ENCODE results near the gene IL1B.

Gene IL1B

GRCh38 chr2:112782234-112782799 lies 54.3 kb downstream of the IL1B start:
- Histone ChIP-seq H3K36me3 (ENCODE audit: low read length) (no peaks in the 10 kb centered on the region), H3F3A (ENCODE audit: insufficient read depth) (no peaks in the 10 kb centered on the region), H3K4me2 (ENCODE audit: low read depth, low read length, poor library complexity, severe bottlenecking) (no peak overlapping the region), H3K9ac (ENCODE audit: low read length) (no peak overlapping the region), H3K9me2 (replicated peaks; ENCODE audit: insufficient read depth, low read length) (no peaks in the 10 kb centered on the region), H3K9me3 (ENCODE audit: insufficient read depth, low read length) (no peaks in the 10 kb centered on the region), H3K79me2 (ENCODE audit: insufficient read depth, low read length) (no peaks in the 10 kb centered on the region), H3K4me3 (ENCODE audit: insufficient read depth, low read length, poor library complexity, severe bottlenecking) (no peak overlapping the region), H2AFZ (ENCODE audit: low read depth, low read length, severe bottlenecking) (no peak overlapping the region), H3K27ac (ENCODE audit: low read depth, low read length) (no peak overlapping the region), H3K27me3 (ENCODE audit: low read length) (no peaks in the 10 kb centered on the region), H4K20me1 (ENCODE audit: low read depth, low read length) (no peaks in the 10 kb centered on the region)
- TF ChIP-seq CTCF (IDR thresholded peaks at IDR 0.05; ENCODE audit: insufficient read depth, low read length, poor library complexity, severe bottlenecking) (no peak), EZH2phosphoT487 (conservative IDR thresholded peaks at IDR 0.05; ENCODE audit: low read length) (no peak)
